HepG2 (cell line): ENCODE measurements around the gene TRIO. TPM values are rescaled to one million over a fixed set of nuclear protein-coding genes. Genes with fewer than 3 reads are reported as not detected.
A peak's percentile ranks its signal among the peaks of the same experiment; 100 is the strongest.

ENCODE experiments used
- ATAC-seq: fragments of 200-7000 bp; cut with Tn5 transposase; 3 replicates; pipeline ENCODE4 v1.9.1; 2020; ENCODE audit warnings: mild to moderate bottlenecking, moderate library complexity
- BruUV-seq: library from RNA; stranded (reverse); fragments of 400-500 nt; replicated peaks from 2 replicates; lab custom pipeline; 2021; lab: Mats Ljungman, UMichigan
- CTCF ChIA-PET: fragments of 300-600 bp; formaldehyde crosslinking; extraction: SDS; loops from one replicate; lab custom pipeline; 2021; ENCODE audit warnings: low total read pairs, inconsistent platforms, low intra/inter-chr PET ratio; lab: Yijun Ruan, JAX
- POLR2A ChIA-PET: fragments of 350-600 bp; sonication (Branson Sonifier 250); formaldehyde crosslinking; loops from one replicate; lab custom pipeline; 2020; ENCODE audit warnings: antibody characterized with exemption, inconsistent platforms; lab: Yijun Ruan, JAX
- DNase-seq: peaks from one replicate; pipeline ENCODE4 v3.0.0-alpha.2; 2015; ENCODE audit warnings: low spot score
- FAIRE-seq: peaks from 3 replicates; lab custom pipeline; 2011; peaks lifted over from hg19 to GRCh38; lab: Jason Lieb, UNC
- H2AFZ ChIP-seq: one replicate; pipeline ENCODE4 v1.6.1; 2011; ENCODE audit warnings: low read length, inconsistent platforms
- H3K27ac ChIP-seq: fragments of 300-600 bp; 3 replicates; pipeline ENCODE4 v1.8.0; 2011; ENCODE audit warnings: mixed run types, mild to moderate bottlenecking, mixed read lengths, low read length, inconsistent platforms; ENCODE audit not compliant: insufficient read depth; ENCODE audit errors: extremely low read length
- H3K27me3 ChIP-seq, 2 experiments: fragments of 200-600 bp in 1 of 2; 2 replicates in 1 of 2; 3 replicates in 1 of 2; pipeline versions ENCODE4 v1.6.0 to v1.8.0; 2011; ENCODE audit warnings: low read length in 2 of 2, mild to moderate bottlenecking in 2 of 2, moderate library complexity in 2 of 2, inconsistent platforms in 1 of 2; ENCODE audit not compliant: insufficient read depth in 2 of 2, control insufficient read depth in 1 of 2
- H3K36me3 ChIP-seq, 2 experiments: fragments of 200-600 bp in 1 of 2; replicated peaks in 1 of 2; 2 replicates in 1 of 2; 3 replicates in 1 of 2; pipeline versions ENCODE4 v1.5.1 to v1.8.0; 2011; ENCODE audit warnings: low read length in 2 of 2, inconsistent platforms in 1 of 2; ENCODE audit not compliant: insufficient read depth in 2 of 2, control insufficient read depth in 1 of 2
- H3K4me1 ChIP-seq: 2 replicates; pipeline ENCODE4 v1.5.1; 2012; ENCODE audit warnings: low read length, inconsistent platforms; ENCODE audit not compliant: insufficient read depth
- H3K4me2 ChIP-seq: 2 replicates; pipeline ENCODE4 v1.6.0; 2011; ENCODE audit warnings: low read depth, low read length, inconsistent platforms
- H3K4me3 ChIP-seq, 3 experiments: fragments of 200-600 bp in 1 of 3; sonication (generic), shearing (Covaris generic) in 1 of 3; replicated peaks in 1 of 3; 2 replicates each; pipeline ENCODE4 v1.5.1; 2011 to 2016; ENCODE audit warnings: low read length in 3 of 3, inconsistent platforms in 2 of 3, low read depth in 2 of 3, mild to moderate bottlenecking in 2 of 3, control low read depth in 1 of 3, mixed read lengths in 1 of 3; ENCODE audit not compliant: insufficient read depth in 1 of 3
- H3K79me2 ChIP-seq: one replicate; pipeline ENCODE4 v1.6.1; 2011; ENCODE audit warnings: low read length, inconsistent platforms; ENCODE audit not compliant: insufficient read depth
- H3K9ac ChIP-seq: 2 replicates; pipeline ENCODE4 v1.6.0; 2011; ENCODE audit warnings: mild to moderate bottlenecking, low read depth, low read length, inconsistent platforms; ENCODE audit not compliant: insufficient read depth
- H3K9me3 ChIP-seq: 2 replicates; pipeline ENCODE4 v1.5.1; 2012; ENCODE audit warnings: mild to moderate bottlenecking, low read length
- H4K20me1 ChIP-seq: 2 replicates; pipeline ENCODE4 v1.6.0; 2011; ENCODE audit warnings: inconsistent platforms, mild to moderate bottlenecking, low read length, moderate library complexity; ENCODE audit not compliant: insufficient read depth
- CBFB ChIP-seq: sonication (generic); formaldehyde crosslinking; IDR thresholded peaks from 2 replicates; pipeline ENCODE4 v1.4.0; 2020; ENCODE audit warnings: missing genetic modification reagents
- ELF3 ChIP-seq: IDR thresholded peaks from 2 replicates; pipeline ENCODE4 v1.6.1; 2016; ENCODE audit warnings: missing genetic modification reagents, missing compliant biosample characterization
- GRHL1 ChIP-seq: sonication (generic); formaldehyde crosslinking; conservative IDR thresholded peaks from 2 replicates; pipeline ENCODE4 v1.8.0; 2022; ENCODE audit warnings: missing genetic modification reagents
- MNT ChIP-seq: fragments of 450-650 bp; IDR thresholded peaks from 2 replicates; pipeline ENCODE4 v1.6.1; 2016
- NPAS2 ChIP-seq: sonication (generic); formaldehyde crosslinking; IDR thresholded peaks from 2 replicates; pipeline ENCODE4 v1.8.0; 2022; ENCODE audit warnings: mild to moderate bottlenecking, missing genetic modification reagents, borderline replicate concordance
- PHF5A ChIP-seq: IDR thresholded peaks from one replicate; pipeline ENCODE4 v1.6.1; 2018; ENCODE audit warnings: low read depth, missing genetic modification reagents; ENCODE audit not compliant: unreplicated experiment
- SRSF9 ChIP-seq: fragments of 200-400 bp; formaldehyde crosslinking; IDR thresholded peaks from 2 replicates; pipeline ENCODE4 v1.6.1; 2018; ENCODE audit warnings: borderline replicate concordance, mild to moderate bottlenecking, low read depth, low read length; ENCODE audit not compliant: insufficient read depth, poor library complexity, severe bottlenecking
- ZC3H13 ChIP-seq: sonication (generic); formaldehyde crosslinking; IDR thresholded peaks from 2 replicates; pipeline ENCODE4 v1.8.1; 2023; ENCODE audit warnings: mild to moderate bottlenecking, missing genetic modification reagents, moderate library complexity
- WGBS: methylation state at CpG from one replicate; pipeline ENCODE4 v1.1.6; 2017; ENCODE audit warnings: low lambda C conversion rate; 5-methylcytosine and 5-hydroxymethylcytosine counted together
- in situ Hi-C: cut with HindIII; loops from 2 replicates; pipeline ENCODE4 v1.10.0; 2017; ENCODE audit warnings: low pct_unique_long_range_greater_than_20kb; ENCODE audit not compliant: extremely low pct_ligation_motif_present
- intact Hi-C: fragments of 100-400 bp; cut with micrococcal nuclease; formaldehyde crosslinking; loops from one replicate; pipeline ENCODE4 v1.10.0; 2022; ENCODE audit not compliant: unreplicated experiment
- polyA plus RNA-seq, 8 experiments: library from polyadenylated mRNA; depleted of rRNA in 3 of 8; stranded (reverse) in 7 of 8; unstranded in 1 of 8; fragments of >200 nt; fragmentation: Illumina TruSeq in 4 of 8; extraction: Trizol in 4 of 8; gene quantifications; 2 replicates each; pipeline versions ENCODE4 v1.2.1 to v1.2.3, GENCODE V29; 2011 to 2016; ENCODE audit warnings: low read depth in 4 of 8, missing spikeins in 1 of 8, mixed read lengths in 1 of 8; ENCODE audit not compliant: insufficient read depth in 1 of 8
- total RNA-seq, 5 experiments: library from RNA; depleted of rRNA; stranded (reverse); fragments of >200 nt; fragmentation: Illumina TruSeq; extraction: Trizol; gene quantifications; 2 replicates each; pipeline ENCODE4 v1.2.3, GENCODE V29; 2016; ENCODE audit warnings: low read depth in 1 of 5
- TF ChIP-seq, protein P1 (sequence below): sonication (generic); formaldehyde crosslinking; IDR thresholded peaks from 2 replicates; pipeline ENCODE4 v1.5.0; 2020; ENCODE audit warnings: mild to moderate bottlenecking, missing genetic modification reagents, borderline replicate concordance

TRIO gene
- total and polyA plus RNA-seq, 2 of the 13 experiments (the other 11 are each of a cell fraction or from before 2014, with no cell fraction given), result 45.2 to 45.9 TPM

GRCh38 chr5:14348142-14348541 lies 205.0 kb downstream of the TRIO start (continued):
- TF ChIP-seq GRHL1 (CRISPR knock-in tag) (no peak), ZC3H13 (CRISPR knock-in tag) (no peak), PHF5A (CRISPR knock-in tag) (no peak)
- TF ChIP-seq, protein P1, sequence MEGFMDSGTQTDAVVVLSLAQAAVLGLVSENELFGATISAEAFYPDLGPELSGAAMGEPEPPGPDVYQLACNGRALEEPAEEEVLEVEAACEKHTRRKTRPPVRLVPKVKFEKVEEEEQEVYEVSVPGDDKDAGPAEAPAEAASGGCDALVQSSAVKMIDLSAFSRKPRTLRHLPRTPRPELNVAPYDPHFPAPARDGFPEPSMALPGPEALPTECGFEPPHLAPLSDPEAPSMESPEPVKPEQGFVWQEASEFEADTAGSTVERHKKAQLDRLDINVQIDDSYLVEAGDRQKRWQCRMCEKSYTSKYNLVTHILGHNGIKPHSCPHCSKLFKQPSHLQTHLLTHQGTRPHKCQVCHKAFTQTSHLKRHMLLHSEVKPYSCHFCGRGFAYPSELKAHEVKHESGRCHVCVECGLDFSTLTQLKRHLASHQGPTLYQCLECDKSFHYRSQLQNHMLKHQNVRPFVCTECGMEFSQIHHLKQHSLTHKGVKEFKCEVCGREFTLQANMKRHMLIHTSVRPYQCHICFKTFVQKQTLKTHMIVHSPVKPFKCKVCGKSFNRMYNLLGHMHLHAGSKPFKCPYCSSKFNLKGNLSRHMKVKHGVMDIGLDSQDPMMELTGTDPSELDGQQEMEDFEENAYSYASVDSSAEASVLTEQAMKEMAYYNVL (CRISPR knock-in tag), result no peak
- TF ChIP-seq, all 625 proteins: peak for 0

GRCh38 chr5:14349029-14349428 lies 205.9 kb downstream of the TRIO start:
- Histone ChIP-seq H4K20me1 (no peaks in the 10 kb centered on the region), H3K36me3 (peaks cover 6 to 20% of the 10 kb centered on the region in 2 experiments), H3K9ac (no peak overlapping the region), H3K9me3 (no peaks in the 10 kb centered on the region), H3K4me1 (no peaks in the 10 kb centered on the region), H3K4me2 (no peak overlapping the region), H2AFZ (no peak overlapping the region), H3K27me3 (no peaks in the 10 kb centered on the region), H3K27ac (no peak overlapping the region), H3K79me2 (no peaks in the 10 kb centered on the region), H3K4me3 (no peak overlapping the region)
- no peak for ATAC-seq
- no TSS peak for BruUV-seq
- no peak for FAIRE-seq
- POLR2A ChIA-PET, result no interaction called here
- intact Hi-C loops, result no loop called here
- CTCF ChIA-PET, result no interaction called here
- WGBS, result 97% methylated on average over 8 of the region's 8 CpGs
- in situ Hi-C loops, result no loop called here
- no peak for DNase-seq
- TF ChIP-seq ELF3 (CRISPR knock-in tag), result no peak
- no peak for TF ChIP-seq NPAS2 (CRISPR knock-in tag)
- TF ChIP-seq MNT, result peak; percentile 93
- no peak for TF ChIP-seq SRSF9
- TF ChIP-seq CBFB (CRISPR knock-in tag), result no peak
